Measurements from ENCODE around the gene KCNMA1. TPM values are rescaled to one million over a fixed set of nuclear protein-coding genes. Genes with fewer than 3 reads are reported as not detected.

Gene KCNMA1
- total and polyA plus RNA-seq, 4 donors: 36.2 to 95.0 (median 54.3) TPM

DNA sequence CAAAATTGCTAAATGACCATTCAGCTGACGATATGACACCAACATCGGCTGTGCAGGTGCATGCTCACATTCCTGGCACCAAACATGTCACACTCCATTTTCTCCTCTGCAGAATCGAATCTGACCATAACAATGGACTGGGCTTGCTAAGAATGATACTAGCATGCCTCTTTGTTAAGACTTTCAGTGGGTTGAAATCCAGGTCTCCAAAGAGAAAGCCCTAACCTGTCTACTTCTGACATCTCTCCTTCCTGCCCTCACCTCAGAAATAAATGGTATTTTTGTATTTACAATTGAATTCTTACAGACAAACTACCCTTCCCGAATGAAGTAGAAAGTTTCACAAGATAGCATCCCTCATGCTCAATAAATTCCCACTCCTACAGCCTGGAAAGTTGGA, 373.9 kb downstream of the KCNMA1 start:
- Histone ChIP-seq H3K36me3 (ENCODE audit: control insufficient read depth, insufficient read depth, low read length) (no peaks in the 10 kb centered on the region), H3K27ac (ENCODE audit: low read depth, low read length) (no peak overlapping the region), H3K4me3 (ENCODE audit: low read depth, low read length) (no peak overlapping the region), H3K9me3 (ENCODE audit: control insufficient read depth, insufficient read depth, low read length) (no peaks in the 10 kb centered on the region), H3K4me1 (ENCODE audit: control insufficient read depth, insufficient read depth, low read length) (peaks cover 4% of the 10 kb centered on the region), H3K27me3 (ENCODE audit: control insufficient read depth, insufficient read depth, low read length) (no peaks in the 10 kb centered on the region)
- 77% methylated on average over 4 of the region's 4 CpGs for WGBS (ENCODE audit: insufficient coverage)
- DNase-seq (ENCODE audit: low read depth in 4 of 6, low spot score in 6 of 6): no peak

DNA sequence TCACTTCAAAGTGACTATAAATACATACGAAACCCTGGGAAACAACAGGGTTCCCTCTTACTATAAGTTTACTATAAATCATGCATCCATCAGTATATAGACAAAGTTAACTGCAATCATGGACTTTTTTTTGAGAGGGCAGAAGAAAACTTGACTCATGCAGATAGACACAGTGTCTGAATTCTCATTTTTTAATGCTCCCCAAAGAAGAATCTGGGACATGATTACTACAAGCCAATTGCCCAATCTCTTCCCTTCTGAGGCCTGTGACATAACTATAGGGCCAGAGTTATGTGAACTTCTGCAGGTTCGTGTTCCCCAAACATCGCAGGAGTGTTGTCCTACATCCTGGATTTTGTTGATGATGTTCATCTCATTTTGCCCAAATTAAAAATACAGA, 376.5 kb downstream of the KCNMA1 start:
- H3K9me3 ChIP-seq (ENCODE audit: control insufficient read depth, insufficient read depth, low read length): no peaks in the 10 kb centered on the region

DNA sequence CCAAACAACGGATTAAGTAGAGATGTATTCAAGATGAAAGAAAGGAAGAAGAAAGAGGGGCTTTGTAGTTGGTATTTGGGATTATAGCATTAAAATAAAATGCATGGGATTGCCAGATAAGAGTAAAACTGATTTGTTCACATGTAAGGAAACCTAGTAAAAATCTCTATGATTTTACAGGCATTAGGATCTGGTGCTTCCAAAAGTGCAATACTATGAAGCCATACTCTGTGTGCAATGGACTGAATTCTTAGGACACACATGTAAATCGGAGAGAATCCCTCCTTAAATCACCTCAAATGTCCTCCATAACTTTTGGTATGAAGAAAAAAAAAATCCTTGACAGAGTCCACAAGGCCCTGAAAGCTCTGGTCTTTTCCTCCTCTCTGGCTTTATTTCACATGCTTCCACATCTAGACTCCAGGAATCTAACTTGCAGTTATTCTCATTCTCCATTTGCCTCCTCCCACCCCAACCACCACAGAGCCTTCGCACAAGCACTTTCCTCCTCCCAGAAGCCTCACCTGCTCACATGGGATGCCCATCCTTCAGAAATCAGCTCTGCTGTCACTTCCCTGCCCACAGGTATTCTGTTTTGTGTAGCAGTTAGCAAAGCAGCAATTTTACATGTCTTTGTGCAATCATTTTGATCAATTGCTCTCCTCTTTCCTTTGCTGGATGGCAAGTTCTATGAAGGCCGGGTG, 378.3 kb downstream of the KCNMA1 start:
- no peaks in the 10 kb centered on the region for H3K4me1 ChIP-seq (ENCODE audit: control insufficient read depth, insufficient read depth, low read length)
- WGBS (ENCODE audit: insufficient coverage): 90% methylated on average over 2 of the region's 4 CpGs
- H3K27ac ChIP-seq (ENCODE audit: low read depth, low read length): no peak overlapping the region
- no peaks in the 10 kb centered on the region for H3K9me3 ChIP-seq (ENCODE audit: control insufficient read depth, insufficient read depth, low read length)
- DNase-seq (ENCODE audit: low read depth in 4 of 6, low spot score in 6 of 6): no peak
- no peaks in the 10 kb centered on the region for H3K36me3 ChIP-seq (ENCODE audit: control insufficient read depth, insufficient read depth, low read length)
- H3K27me3 ChIP-seq (ENCODE audit: control insufficient read depth, insufficient read depth, low read length): no peaks in the 10 kb centered on the region
- no peak overlapping the region for H3K4me3 ChIP-seq (ENCODE audit: low read depth, low read length)

More for the DNA sequence above, 376.5 kb downstream of the KCNMA1 start:
- H3K27ac ChIP-seq (ENCODE audit: low read depth, low read length): no peak overlapping the region
- H3K27me3 ChIP-seq (ENCODE audit: control insufficient read depth, insufficient read depth, low read length): no peaks in the 10 kb centered on the region
- H3K36me3 ChIP-seq (ENCODE audit: control insufficient read depth, insufficient read depth, low read length): no peaks in the 10 kb centered on the region
- DNase-seq (ENCODE audit: low read depth in 4 of 6, low spot score in 6 of 6): no peak
- H3K4me3 ChIP-seq (ENCODE audit: low read depth, low read length): no peak overlapping the region
- no CpG with 5 or more reads among the region's 3 CpGs for WGBS (ENCODE audit: insufficient coverage)
- H3K4me1 ChIP-seq (ENCODE audit: control insufficient read depth, insufficient read depth, low read length): no peaks in the 10 kb centered on the region

DNA sequence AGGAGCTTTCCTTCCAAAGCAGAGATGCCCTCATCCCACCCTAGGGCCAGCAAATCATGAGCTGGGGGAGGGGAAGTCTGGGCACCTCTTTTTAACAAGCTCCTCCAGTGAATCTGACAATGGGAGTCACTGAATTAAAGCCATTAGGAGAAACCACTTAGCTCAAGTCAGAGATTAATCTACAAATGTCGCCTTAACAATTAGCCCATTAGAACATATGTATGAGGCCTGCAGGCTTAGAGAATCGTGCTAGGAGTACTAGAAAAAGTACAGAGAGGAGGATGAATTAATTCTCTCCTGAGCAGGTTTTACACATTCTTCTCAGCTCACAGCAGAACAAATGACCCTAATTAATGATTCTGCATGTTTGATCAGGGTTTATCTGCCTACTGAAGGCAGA, 381.3 kb downstream of the KCNMA1 start:
- no CpG with 5 or more reads among the region's 2 CpGs for WGBS (ENCODE audit: insufficient coverage)
- Histone ChIP-seq H3K27me3 (ENCODE audit: control insufficient read depth, insufficient read depth, low read length) (no peaks in the 10 kb centered on the region), H3K4me3 (ENCODE audit: low read depth, low read length) (no peak overlapping the region), H3K4me1 (ENCODE audit: control insufficient read depth, insufficient read depth, low read length) (no peaks in the 10 kb centered on the region), H3K36me3 (ENCODE audit: control insufficient read depth, insufficient read depth, low read length) (no peaks in the 10 kb centered on the region), H3K27ac (ENCODE audit: low read depth, low read length) (no peak overlapping the region), H3K9me3 (ENCODE audit: control insufficient read depth, insufficient read depth, low read length) (no peaks in the 10 kb centered on the region)
- peak in 1 of 6 donors; percentile 61 for DNase-seq (ENCODE audit: low read depth in 4 of 6, low spot score in 6 of 6)

DNA sequence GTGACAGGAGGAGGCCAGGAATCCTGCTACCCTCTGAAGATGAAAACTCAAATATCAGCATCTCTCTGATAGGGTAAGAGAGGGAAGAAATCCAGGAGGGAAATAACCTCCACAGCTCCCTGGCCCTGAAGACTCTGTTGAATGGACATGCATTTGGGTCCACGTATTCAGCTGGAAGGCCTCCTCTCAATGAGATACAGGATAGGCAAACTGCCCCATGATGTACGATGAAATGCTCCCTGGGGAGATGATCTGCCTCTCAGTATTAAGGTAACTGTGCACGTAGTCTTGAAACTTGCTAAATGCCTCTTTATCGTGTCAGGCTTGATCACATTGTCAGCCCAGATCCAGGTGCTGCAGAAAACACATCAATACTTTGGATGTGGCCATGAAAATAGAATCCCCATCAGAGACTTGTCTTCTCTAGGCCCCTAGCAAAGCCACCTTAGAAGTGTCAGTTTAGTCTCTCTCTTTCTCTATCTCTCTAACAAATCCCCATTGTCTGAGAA, 384.0 kb downstream of the KCNMA1 start:
- WGBS (ENCODE audit: insufficient coverage): 92% methylated on average over 4 of the region's 4 CpGs
- H3K36me3 ChIP-seq (ENCODE audit: control insufficient read depth, insufficient read depth, low read length): no peaks in the 10 kb centered on the region
- H3K4me1 ChIP-seq (ENCODE audit: control insufficient read depth, insufficient read depth, low read length): no peaks in the 10 kb centered on the region
- no peaks in the 10 kb centered on the region for H3K27me3 ChIP-seq (ENCODE audit: control insufficient read depth, insufficient read depth, low read length)
- no peak overlapping the region for H3K4me3 ChIP-seq (ENCODE audit: low read depth, low read length)
- no peak for DNase-seq (ENCODE audit: low read depth in 4 of 6, low spot score in 6 of 6)
- no peak overlapping the region for H3K27ac ChIP-seq (ENCODE audit: low read depth, low read length)
- H3K9me3 ChIP-seq (ENCODE audit: control insufficient read depth, insufficient read depth, low read length): no peaks in the 10 kb centered on the region

DNA sequence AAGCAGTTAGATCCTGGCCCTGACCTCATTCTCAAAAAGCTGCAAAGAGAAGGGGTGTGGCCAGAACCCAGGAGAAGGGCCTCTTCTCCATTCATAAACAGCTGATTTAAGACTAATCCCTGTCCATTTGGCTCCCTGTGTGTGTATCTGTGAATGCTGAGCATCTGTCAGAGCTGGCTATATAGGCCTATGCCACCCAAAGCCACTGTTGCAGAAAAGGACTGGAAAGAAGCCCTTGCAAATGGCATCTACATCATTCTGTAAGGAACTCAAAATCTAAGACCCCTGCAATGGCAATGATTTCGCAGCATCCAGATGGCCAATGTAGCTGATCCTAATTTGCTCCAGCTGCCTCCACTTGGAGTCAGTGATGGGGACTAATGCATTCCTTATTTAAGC, 384.5 kb downstream of the KCNMA1 start:
- no peaks in the 10 kb centered on the region for H3K27me3 ChIP-seq (ENCODE audit: control insufficient read depth, insufficient read depth, low read length)
- H3K4me1 ChIP-seq (ENCODE audit: control insufficient read depth, insufficient read depth, low read length): no peaks in the 10 kb centered on the region
- H3K4me3 ChIP-seq (ENCODE audit: low read depth, low read length): no peak overlapping the region
- H3K36me3 ChIP-seq (ENCODE audit: control insufficient read depth, insufficient read depth, low read length): no peaks in the 10 kb centered on the region
- no peak overlapping the region for H3K27ac ChIP-seq (ENCODE audit: low read depth, low read length)
- WGBS (ENCODE audit: insufficient coverage): no CpG with 5 or more reads among the region's 1 CpG
- peak in 2 of 6 donors; percentile 81 to 82 for DNase-seq (ENCODE audit: low read depth in 4 of 6, low spot score in 6 of 6)
- H3K9me3 ChIP-seq (ENCODE audit: control insufficient read depth, insufficient read depth, low read length): no peaks in the 10 kb centered on the region

DNA sequence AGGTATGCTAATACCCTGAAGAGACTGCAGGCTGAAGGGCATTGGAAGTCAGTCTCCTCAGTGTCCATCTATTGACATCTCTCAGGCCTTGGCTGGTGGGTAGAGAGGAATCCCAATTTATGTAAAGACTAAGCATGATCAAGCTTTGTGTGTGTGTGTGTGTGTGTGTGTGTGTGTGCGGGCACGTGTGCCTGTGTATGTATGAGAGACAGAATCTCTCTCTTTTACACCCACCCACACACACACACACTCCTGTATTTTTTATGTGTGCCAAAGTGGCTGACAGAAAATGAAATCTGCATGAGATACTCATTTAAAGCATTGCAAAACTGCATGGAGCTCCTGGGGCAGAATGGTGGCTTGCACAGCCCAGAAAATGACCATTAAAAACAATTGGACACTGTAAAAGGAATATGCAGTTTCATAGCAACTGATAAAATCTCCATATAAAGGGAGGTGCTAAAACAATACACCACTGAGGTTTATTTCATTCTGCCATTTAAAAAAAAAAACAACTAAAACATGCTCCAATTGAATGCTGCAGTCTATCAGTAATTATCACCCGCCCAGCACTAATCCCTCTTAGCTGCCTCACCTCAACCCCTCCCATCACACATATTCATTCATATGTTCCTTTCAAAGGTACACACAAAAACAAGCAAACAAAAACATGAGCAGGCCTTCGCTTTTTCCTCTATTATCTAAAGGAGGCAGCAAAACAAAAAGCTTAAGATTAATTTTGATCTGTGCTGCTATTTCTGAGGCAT, 385.0 kb downstream of the KCNMA1 start:
- no peak overlapping the region for H3K27ac ChIP-seq (ENCODE audit: low read depth, low read length)
- 43% methylated on average over 1 of the region's 4 CpGs for WGBS (ENCODE audit: insufficient coverage)

DNA sequence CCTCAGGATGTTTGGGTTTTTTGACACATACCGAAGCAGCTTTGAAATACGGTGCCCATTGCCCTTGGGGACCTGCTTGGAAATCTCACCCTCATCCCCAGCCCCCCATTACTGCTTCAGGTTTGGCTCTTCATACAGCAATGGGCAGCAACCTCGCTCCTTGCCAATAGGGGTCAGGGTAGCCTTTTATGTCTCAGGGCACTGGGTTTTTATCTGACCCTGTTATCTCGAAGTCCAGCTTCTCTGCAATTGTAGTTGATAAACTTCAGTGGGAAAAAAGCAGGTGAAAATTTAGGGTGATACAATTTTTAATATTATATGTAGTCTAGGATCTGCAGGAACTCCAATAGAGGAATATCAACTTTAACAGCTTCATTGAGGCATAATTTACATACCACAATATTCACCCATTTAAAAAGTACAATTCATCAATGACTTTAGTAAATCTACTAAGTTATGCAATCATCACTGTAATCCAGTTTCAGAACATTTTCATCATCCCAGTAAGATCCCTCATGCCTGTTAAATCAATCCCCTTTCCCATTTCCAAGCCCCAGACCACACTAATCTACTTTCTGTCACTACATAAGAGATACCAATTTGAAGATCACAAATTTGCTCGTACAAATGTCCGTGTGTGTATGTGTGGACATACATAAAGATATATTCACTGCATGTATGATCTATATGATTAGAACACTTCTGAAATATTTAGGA, 386.2 kb downstream of the KCNMA1 start:
- DNase-seq (ENCODE audit: low read depth in 4 of 6, low spot score in 6 of 6): peak in 2 of 6 donors; percentile 29 to 71
- Histone ChIP-seq H3K4me3 (ENCODE audit: low read depth, low read length) (no peak overlapping the region), H3K27me3 (ENCODE audit: control insufficient read depth, insufficient read depth, low read length) (no peaks in the 10 kb centered on the region), H3K9me3 (ENCODE audit: control insufficient read depth, insufficient read depth, low read length) (no peaks in the 10 kb centered on the region), H3K27ac (ENCODE audit: low read depth, low read length) (no peak overlapping the region), H3K36me3 (ENCODE audit: control insufficient read depth, insufficient read depth, low read length) (no peaks in the 10 kb centered on the region), H3K4me1 (ENCODE audit: control insufficient read depth, insufficient read depth, low read length) (no peaks in the 10 kb centered on the region)
- 43% methylated on average over 1 of the region's 6 CpGs for WGBS (ENCODE audit: insufficient coverage)

More for the DNA sequence above, 385.0 kb downstream of the KCNMA1 start:
- no peak overlapping the region for H3K4me3 ChIP-seq (ENCODE audit: low read depth, low read length)
- no peaks in the 10 kb centered on the region for H3K36me3 ChIP-seq (ENCODE audit: control insufficient read depth, insufficient read depth, low read length)
- H3K27me3 ChIP-seq (ENCODE audit: control insufficient read depth, insufficient read depth, low read length): no peaks in the 10 kb centered on the region
- H3K4me1 ChIP-seq (ENCODE audit: control insufficient read depth, insufficient read depth, low read length): no peaks in the 10 kb centered on the region
- no peak for DNase-seq (ENCODE audit: low read depth in 4 of 6, low spot score in 6 of 6)
- H3K9me3 ChIP-seq (ENCODE audit: control insufficient read depth, insufficient read depth, low read length): no peaks in the 10 kb centered on the region

DNA sequence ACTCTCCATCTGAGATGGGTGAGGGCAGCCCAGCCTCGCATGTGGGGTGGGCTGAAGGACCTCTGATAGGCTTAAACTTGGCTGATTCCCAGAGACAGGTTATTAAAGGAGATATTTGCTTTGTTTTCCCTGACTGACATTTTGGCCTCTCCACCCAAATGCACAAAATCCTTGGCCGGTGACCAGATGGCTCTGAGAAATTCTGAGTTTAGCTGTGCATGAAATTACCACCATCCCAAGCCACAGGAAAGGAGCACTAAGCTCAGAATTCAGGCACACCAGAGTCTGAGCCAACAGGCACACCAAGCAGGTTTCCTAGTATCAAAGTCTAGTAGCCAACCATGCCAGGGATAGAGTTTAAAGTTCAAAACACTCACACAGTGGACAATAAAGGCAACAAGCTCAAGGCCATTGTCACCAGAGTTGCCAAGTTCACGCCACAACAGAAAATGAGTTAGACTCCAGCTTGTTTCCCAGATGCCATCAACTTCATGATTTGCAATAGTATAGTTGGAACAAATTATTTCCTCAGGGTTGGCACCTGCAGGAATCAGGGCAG, 387.6 kb downstream of the KCNMA1 start:
- H3K4me1 ChIP-seq (ENCODE audit: control insufficient read depth, insufficient read depth, low read length): no peaks in the 10 kb centered on the region
- H3K36me3 ChIP-seq (ENCODE audit: control insufficient read depth, insufficient read depth, low read length): no peaks in the 10 kb centered on the region
- H3K4me3 ChIP-seq (ENCODE audit: low read depth, low read length): no peak overlapping the region
- no peaks in the 10 kb centered on the region for H3K9me3 ChIP-seq (ENCODE audit: control insufficient read depth, insufficient read depth, low read length)
- no peak overlapping the region for H3K27ac ChIP-seq (ENCODE audit: low read depth, low read length)
- peak in 1 of 6 donors; percentile 67 for DNase-seq (ENCODE audit: low read depth in 4 of 6, low spot score in 6 of 6)
- WGBS (ENCODE audit: insufficient coverage): 100% methylated on average over 2 of the region's 3 CpGs
- H3K27me3 ChIP-seq (ENCODE audit: control insufficient read depth, insufficient read depth, low read length): no peaks in the 10 kb centered on the region

Data from spinal cord (tissue), 10 donors.